DOHH2 (cell line): ENCODE measurements around the gene LAMA5.

Experiments
- H3F3A ChIP-seq: fragments of 200-600 bp; sonication (generic), shearing (Covaris generic); 2 replicates; pipeline ENCODE4 v1.6.0; 2016; ENCODE audit warnings: antibody characterized with exemption, mild to moderate bottlenecking; ENCODE audit not compliant: control insufficient read depth, insufficient read depth
- H3K27ac ChIP-seq: fragments of 200-600 bp; sonication (generic); 2 replicates; pipeline ENCODE4 v1.5.1; 2014; ENCODE audit warnings: low read depth, mild to moderate bottlenecking, low read length, moderate library complexity
- H3K27me3 ChIP-seq: fragments of 200-600 bp; sonication (generic); 2 replicates; pipeline ENCODE4 v1.6.1; 2014; ENCODE audit warnings: mild to moderate bottlenecking, low read length, mixed read lengths; ENCODE audit not compliant: control insufficient read depth
- H3K36me3 ChIP-seq: fragments of 200-600 bp; sonication (generic); 2 replicates; pipeline ENCODE4 v1.6.1; 2014; ENCODE audit warnings: mild to moderate bottlenecking, low read length, moderate library complexity, mixed read lengths; ENCODE audit not compliant: control insufficient read depth
- H3K4me1 ChIP-seq: fragments of 200-600 bp; sonication (generic); 2 replicates; pipeline ENCODE4 v1.6.1; 2014; ENCODE audit warnings: mild to moderate bottlenecking, low read length, mixed read lengths; ENCODE audit not compliant: control insufficient read depth
- H3K4me2 ChIP-seq: fragments of 200-600 bp; sonication (generic); 2 replicates; pipeline ENCODE4 v1.6.0; 2014; ENCODE audit warnings: mild to moderate bottlenecking, low read length, moderate library complexity
- H3K4me3 ChIP-seq: fragments of 200-600 bp; sonication (generic); 2 replicates; pipeline ENCODE4 v1.5.1; 2014; ENCODE audit warnings: mild to moderate bottlenecking, low read length, mixed read lengths
- H3K79me2 ChIP-seq: fragments of 200-600 bp; sonication (generic); 2 replicates; pipeline ENCODE4 v1.6.1; 2014; ENCODE audit warnings: mild to moderate bottlenecking, low read length, mixed read lengths; ENCODE audit not compliant: control insufficient read depth
- H3K9me2 ChIP-seq: fragments of 200-600 bp; sonication (generic); replicated peaks from 2 replicates; pipeline ENCODE4 v1.6.1; 2014; ENCODE audit warnings: mild to moderate bottlenecking, low read length, mixed read lengths; ENCODE audit not compliant: control insufficient read depth
- H3K9me3 ChIP-seq: fragments of 200-600 bp; sonication (generic); 2 replicates; pipeline ENCODE4 v1.6.1; 2014; ENCODE audit warnings: antibody characterized with exemption, low read length, mixed read lengths; ENCODE audit not compliant: control insufficient read depth, insufficient read depth
- H4K20me1 ChIP-seq: fragments of 200-600 bp; sonication (generic); 2 replicates; pipeline ENCODE4 v1.6.0; 2014; ENCODE audit warnings: low read depth, mild to moderate bottlenecking, antibody characterized with exemption, low read length, moderate library complexity; ENCODE audit not compliant: control insufficient read depth, insufficient read depth
- CTCF ChIP-seq: fragments of 200-600 bp; sonication (generic); IDR thresholded peaks from one replicate; pipeline ENCODE4 v1.5.1; 2014; ENCODE audit warnings: antibody characterized with exemption, mild to moderate bottlenecking, low read depth, low read length; ENCODE audit not compliant: poor library complexity, severe bottlenecking
- EZH2phosphoT487 ChIP-seq: fragments of 200-600 bp; sonication (generic); IDR thresholded peaks from 2 replicates; pipeline ENCODE4 v1.6.1; 2017; ENCODE audit warnings: borderline replicate concordance, mild to moderate bottlenecking, antibody characterized with exemption, low read length, moderate library complexity, mixed read lengths

Gene LAMA5

GRCh38 chr20:62269378-62269777, 97.7 kb downstream of the LAMA5 start:
- H4K20me1 ChIP-seq = no peaks in the 10 kb centered on the region
- no peaks in the 10 kb centered on the region for H3K9me3 ChIP-seq
- H3K27me3 ChIP-seq = no peaks in the 10 kb centered on the region
- no peak overlapping the region for H3K4me3 ChIP-seq
- H3K9me2 ChIP-seq = no peaks in the 10 kb centered on the region
- H3K4me2 ChIP-seq = no peak overlapping the region
- H3F3A ChIP-seq = no peaks in the 10 kb centered on the region
- TF ChIP-seq CTCF (no peak), EZH2phosphoT487 (no peak)
- no peaks in the 10 kb centered on the region for H3K79me2 ChIP-seq
- H3K27ac ChIP-seq = no peak overlapping the region
- H3K36me3 ChIP-seq = peaks cover 17% of the 10 kb centered on the region
- H3K4me1 ChIP-seq = peaks cover 13% of the 10 kb centered on the region

- H3K9me3 ChIP-seq = no peaks in the 10 kb centered on the region
- H3F3A ChIP-seq = no peaks in the 10 kb centered on the region
- H3K27me3 ChIP-seq = no peaks in the 10 kb centered on the region
- no peaks in the 10 kb centered on the region for H3K79me2 ChIP-seq
- no peak for TF ChIP-seq EZH2phosphoT487
- no peak for TF ChIP-seq CTCF
- H3K4me2 ChIP-seq = no peak overlapping the region
- H3K36me3 ChIP-seq = peaks cover 13% of the 10 kb centered on the region
- H3K27ac ChIP-seq = no peak overlapping the region
- no peaks in the 10 kb centered on the region for H3K9me2 ChIP-seq
- no peak overlapping the region for H3K4me3 ChIP-seq
- H3K4me1 ChIP-seq = peaks cover 2% of the 10 kb centered on the region
- no peaks in the 10 kb centered on the region for H4K20me1 ChIP-seq
Measured at GRCh38 chr20:62268228-62268900, 98.7 kb downstream of the LAMA5 start.

GRCh38 chr20:62267543-62267942, 99.6 kb downstream of the LAMA5 start:
- peaks cover 8% of the 10 kb centered on the region for H3K36me3 ChIP-seq
- H3K9me3 ChIP-seq = no peaks in the 10 kb centered on the region
- H3K9me2 ChIP-seq = no peaks in the 10 kb centered on the region
- no peak overlapping the region for H3K4me2 ChIP-seq
- H3F3A ChIP-seq = no peaks in the 10 kb centered on the region
- no peak overlapping the region for H3K4me3 ChIP-seq
- no peaks in the 10 kb centered on the region for H4K20me1 ChIP-seq
- TF ChIP-seq EZH2phosphoT487 (no peak), CTCF (no peak)
- no peaks in the 10 kb centered on the region for H3K79me2 ChIP-seq
- H3K4me1 ChIP-seq = no peaks in the 10 kb centered on the region
- H3K27ac ChIP-seq = no peak overlapping the region
- H3K27me3 ChIP-seq = no peaks in the 10 kb centered on the region
